GM12878 (cell line): ENCODE results near the gene SMARCA4. TPM values are rescaled to one million over a fixed set of nuclear protein-coding genes. Genes with fewer than 3 reads are reported as not detected.

ENCODE experiments used
- ATAC-seq: fragments of 200-7000 bp; cut with Tn5 transposase; 3 replicates; pipeline ENCODE4 v1.9.1; 2020; ENCODE audit warnings: mild to moderate bottlenecking, moderate library complexity
- BruUV-seq: library from RNA; stranded (reverse); fragments of 400-500 nt; replicated peaks from 2 replicates; lab custom pipeline; 2021; lab: Mats Ljungman, UMichigan
- CTCF ChIA-PET: fragments of 300-600 bp; sonication (Branson Sonifier 250); formaldehyde crosslinking; extraction: SDS; loops from one replicate; lab custom pipeline; 2021; ENCODE audit warnings: inconsistent platforms; lab: Yijun Ruan, JAX
- POLR2A ChIA-PET: fragments of 350-600 bp; formaldehyde crosslinking; extraction: SDS; loops from one replicate; lab custom pipeline; 2021; ENCODE audit warnings: inconsistent platforms; lab: Charles Lee
- RAD21 ChIA-PET: fragments of 300-600 bp; sonication (Branson Sonifier 250); formaldehyde crosslinking; loops from one replicate; lab custom pipeline; 2023; ENCODE audit warnings: antibody characterized with exemption; ENCODE audit not compliant: unreplicated experiment; lab: Charles Lee
- SMC1A ChIA-PET: fragments of 300-600 bp; sonication (Branson Sonifier 250); formaldehyde crosslinking; loops from one replicate; lab custom pipeline; 2023; ENCODE audit not compliant: unreplicated experiment, uncharacterized antibody; lab: Charles Lee
- DNase-seq: peaks from one replicate; pipeline ENCODE4 v3.0.0-alpha.2; 2011; ENCODE audit warnings: low read depth, low spot score
- FAIRE-seq: peaks from 3 replicates; lab custom pipeline; 2011; peaks lifted over from hg19 to GRCh38; lab: Jason Lieb, UNC
- H2AFZ ChIP-seq: 2 replicates; pipeline ENCODE4 v1.6.0; 2011; ENCODE audit warnings: low read depth, low read length, control low read depth; ENCODE audit not compliant: control insufficient read depth
- H3K27ac ChIP-seq: 2 replicates; pipeline ENCODE4 v1.5.1; 2011; ENCODE audit warnings: control low read depth; ENCODE audit not compliant: control insufficient read depth, insufficient read depth
- H3K27me3 ChIP-seq, 2 experiments: replicated peaks in 1 of 2; 2 replicates each; pipeline versions ENCODE4 v1.6.0 to v1.6.1; 2011; ENCODE audit warnings: low read length in 1 of 2; ENCODE audit not compliant: control insufficient read depth in 2 of 2, insufficient read depth in 2 of 2
- H3K36me3 ChIP-seq, 2 experiments: 2 replicates each; pipeline ENCODE4 v1.5.1; 2011; ENCODE audit warnings: low read length in 1 of 2; ENCODE audit not compliant: control insufficient read depth in 2 of 2, insufficient read depth in 2 of 2
- H3K4me1 ChIP-seq: 2 replicates; pipeline ENCODE4 v1.6.1; 2011; ENCODE audit warnings: mild to moderate bottlenecking, low read length, moderate library complexity, mixed read lengths; ENCODE audit not compliant: control insufficient read depth, insufficient read depth
- H3K4me2 ChIP-seq: 2 replicates; pipeline ENCODE4 v1.6.0; 2011; ENCODE audit warnings: control low read depth; ENCODE audit not compliant: control insufficient read depth, insufficient read depth
- H3K4me3 ChIP-seq: fragments of 200-600 bp; sonication (generic); 2 replicates; pipeline ENCODE4 v1.5.1; 2016
- H3K79me2 ChIP-seq: 2 replicates; pipeline ENCODE4 v1.6.0; 2011; ENCODE audit warnings: low read length; ENCODE audit not compliant: control insufficient read depth, insufficient read depth
- H3K9ac ChIP-seq: 2 replicates; pipeline ENCODE4 v1.8.0; 2011; ENCODE audit warnings: low read length, control low read depth, mixed read lengths; ENCODE audit not compliant: control insufficient read depth, insufficient read depth
- H3K9me3 ChIP-seq: replicated peaks from 3 replicates; pipeline ENCODE4 v1.5.1; 2011; ENCODE audit warnings: mild to moderate bottlenecking, low read length; ENCODE audit not compliant: control insufficient read depth, insufficient read depth
- H4K20me1 ChIP-seq: 2 replicates; pipeline ENCODE4 v1.6.0; 2011; ENCODE audit not compliant: control insufficient read depth, insufficient read depth
- BHLHE40 ChIP-seq, 2 experiments: fragments of 450-650 bp in 1 of 2; IDR thresholded peaks; 2 replicates each; pipeline ENCODE4 v1.6.1; 2011 to 2017; ENCODE audit warnings: low read depth in 2 of 2, borderline replicate concordance in 1 of 2, improper control_type of control experiment in 1 of 2, low read length in 1 of 2, mild to moderate bottlenecking in 1 of 2
- BMI1 ChIP-seq: fragments of 450-650 bp; IDR thresholded peaks from 2 replicates; pipeline ENCODE4 v1.6.1; 2016; ENCODE audit warnings: mild to moderate bottlenecking, moderate library complexity, borderline replicate concordance
- BRCA1 ChIP-seq: IDR thresholded peaks from 2 replicates; pipeline ENCODE4 v1.6.1; 2011; ENCODE audit warnings: low read depth, low read length, improper control_type of control experiment
- CBX3 ChIP-seq: fragments of 200-600 bp; sonication (generic); IDR thresholded peaks from 2 replicates; pipeline ENCODE4 v1.6.1; 2016; ENCODE audit warnings: low read depth, borderline replicate concordance
- EGR1 ChIP-seq, 2 experiments: IDR thresholded peaks; 1 replicate in 1 of 2; 2 replicates in 1 of 2; pipeline ENCODE4 v1.6.1; 2011 to 2012; ENCODE audit warnings: low read depth in 2 of 2, low read length in 2 of 2, borderline replicate concordance in 1 of 2, mild to moderate bottlenecking in 1 of 2, moderate library complexity in 1 of 2
- EZH2 ChIP-seq: IDR thresholded peaks from 2 replicates; pipeline ENCODE4 v1.6.1; 2012; ENCODE audit warnings: low read depth, mild to moderate bottlenecking, control low read depth, inconsistent platforms, low read length, borderline replicate concordance; ENCODE audit not compliant: control insufficient read depth
- HDGF ChIP-seq: fragments of 450-650 bp; IDR thresholded peaks from 2 replicates; pipeline ENCODE4 v1.6.1; 2016; ENCODE audit warnings: antibody characterized with exemption
- NR2F1 ChIP-seq: fragments of 450-650 bp; conservative IDR thresholded peaks from 2 replicates; pipeline ENCODE4 v1.6.1; 2017; ENCODE audit warnings: mild to moderate bottlenecking
- SMAD1 ChIP-seq: fragments of 450-650 bp; IDR thresholded peaks from 2 replicates; pipeline ENCODE4 v1.6.1; 2018; ENCODE audit warnings: mild to moderate bottlenecking, low read depth; ENCODE audit not compliant: partially characterized antibody
- SUPT20H ChIP-seq: IDR thresholded peaks from 2 replicates; pipeline ENCODE4 v1.6.1; 2011; ENCODE audit warnings: low read depth, mild to moderate bottlenecking, low read length, moderate library complexity, borderline replicate concordance; ENCODE audit not compliant: control insufficient read depth
- WGBS: methylation state at CpG from one replicate; pipeline ENCODE4 v1.1.6; 2016; ENCODE audit warnings: low lambda C conversion rate; ENCODE audit not compliant: insufficient replicate concordance, insufficient coverage; ENCODE audit errors: missing lambda C conversion rate; 5-methylcytosine and 5-hydroxymethylcytosine counted together
- in situ Hi-C: fragments of 300-500 bp; cut with MboI; formaldehyde crosslinking; loops from 9 replicates; pipeline ENCODE4 v1.14.3; 2018; ENCODE audit warnings: mixed read lengths
- intact Hi-C: fragments of 100-400 bp; cut with micrococcal nuclease; formaldehyde crosslinking; loops from one replicate; pipeline ENCODE4 v1.14.2; 2022; ENCODE audit not compliant: unreplicated experiment
- polyA plus RNA-seq, 11 experiments: library from polyadenylated mRNA; depleted of rRNA in 4 of 11; unstranded in 6 of 11; stranded (reverse) in 5 of 11; fragments of >200 nt; fragmentation: Nextera tagmentation in 4 of 11; fragmentation: Illumina TruSeq in 1 of 11; extraction: Ambion mirVana in 4 of 11; extraction: Trizol in 1 of 11; gene quantifications; 1 replicate in 1 of 11; 2 replicates in 10 of 11; pipeline versions ENCODE4 v1.2.1 to v1.2.3, GENCODE V29; 2011 to 2016; ENCODE audit warnings: inconsistent platforms in 2 of 11, missing spikeins in 2 of 11, low read depth in 1 of 11
- total RNA-seq, 4 experiments: library from RNA; depleted of rRNA in 3 of 4; stranded (reverse); fragments of >200 nt in 3 of 4; fragmentation: Illumina TruSeq in 1 of 4; extraction: Trizol in 1 of 4; gene quantifications; 2 replicates each; pipeline versions ENCODE4 v1.2.1 to v1.2.3, GENCODE V29; 2013 to 2021
- TF ChIP-seq, protein P1 (sequence below): fragments of 450-650 bp; formaldehyde crosslinking; IDR thresholded peaks from 2 replicates; pipeline ENCODE4 v1.5.0; 2022; ENCODE audit warnings: mild to moderate bottlenecking, missing genetic modification characterization
- TF ChIP-seq, protein P2 (sequence below): fragments of 450-650 bp; IDR thresholded peaks from 2 replicates; pipeline ENCODE4 v1.6.1; 2017; ENCODE audit warnings: antibody characterized with exemption, mild to moderate bottlenecking, moderate library complexity
- TF ChIP-seq, protein P3 (sequence below): fragments of 450-650 bp; IDR thresholded peaks from 2 replicates; pipeline ENCODE4 v1.6.1; 2017; ENCODE audit warnings: mild to moderate bottlenecking, low read depth, inconsistent platforms; ENCODE audit not compliant: poor library complexity, severe bottlenecking

Gene SMARCA4
- total and polyA plus RNA-seq, 10 of the 15 experiments (the other 5 are each of a cell fraction or from before 2014, with no cell fraction given), result 22.4 to 175 (median 57.4) TPM

DNA sequence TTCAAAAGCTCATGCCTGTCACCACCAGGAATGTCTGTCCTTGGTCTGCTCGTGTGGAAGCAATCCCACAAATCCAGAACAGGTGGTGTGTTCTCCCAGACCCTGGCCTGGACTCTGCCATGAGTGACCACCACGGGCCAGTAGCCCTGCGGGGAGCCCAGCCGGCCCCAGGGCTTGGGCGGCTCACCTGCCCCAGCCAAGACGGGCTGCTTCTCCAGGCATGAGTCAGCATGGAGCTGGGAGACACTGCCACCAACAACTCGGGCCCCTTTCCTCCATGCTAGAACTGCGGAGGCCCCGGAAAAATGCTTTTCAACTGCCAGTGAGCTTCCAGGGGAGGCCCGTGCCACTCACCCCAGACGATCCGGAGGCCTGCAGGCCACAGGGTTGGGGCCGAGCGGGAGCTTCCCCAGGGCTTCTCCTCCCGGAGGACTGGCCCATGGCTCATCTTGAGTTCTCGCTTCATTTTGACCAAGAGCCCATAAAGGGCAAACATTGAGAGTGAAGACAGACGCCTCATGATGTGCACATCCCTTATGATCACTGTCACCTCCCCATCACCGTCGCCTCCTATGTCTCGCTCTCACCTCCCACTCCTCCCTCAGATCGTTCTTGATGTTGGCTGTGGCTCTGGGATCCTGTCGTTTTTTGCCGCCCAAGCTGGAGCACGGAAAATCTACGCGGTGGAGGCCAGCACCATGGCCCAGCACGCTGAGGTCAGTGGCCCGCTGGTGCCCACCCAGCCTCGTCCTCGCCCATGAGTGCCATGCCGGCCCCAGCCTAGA is 49.1 kb upstream of the SMARCA4 start:
- no peak for FAIRE-seq
- no TSS peak for BruUV-seq
- SMC1A ChIA-PET, result interaction anchor here (1.2 kb wide), 1 partner anchor 48 kb away, joined by 3 read pairs; no protein-coding TSS in a partner anchor
- no peak for TF ChIP-seq EZH2
- TF ChIP-seq SMAD1, result no peak
- TF ChIP-seq BHLHE40 (IDR thresholded peaks at IDR 0.05; ENCODE audit: borderline replicate concordance in 1 of 2, low read depth in 2 of 2, low read length in 1 of 2), result no peak
- TF ChIP-seq NR2F1, result no peak
- no peak for TF ChIP-seq BRCA1
- TF ChIP-seq HDGF, result no peak
- no peak for TF ChIP-seq EGR1 (IDR thresholded peaks at IDR 0.05; ENCODE audit: borderline replicate concordance in 1 of 2, low read depth in 2 of 2, low read length in 2 of 2)
- TF ChIP-seq, protein P1, sequence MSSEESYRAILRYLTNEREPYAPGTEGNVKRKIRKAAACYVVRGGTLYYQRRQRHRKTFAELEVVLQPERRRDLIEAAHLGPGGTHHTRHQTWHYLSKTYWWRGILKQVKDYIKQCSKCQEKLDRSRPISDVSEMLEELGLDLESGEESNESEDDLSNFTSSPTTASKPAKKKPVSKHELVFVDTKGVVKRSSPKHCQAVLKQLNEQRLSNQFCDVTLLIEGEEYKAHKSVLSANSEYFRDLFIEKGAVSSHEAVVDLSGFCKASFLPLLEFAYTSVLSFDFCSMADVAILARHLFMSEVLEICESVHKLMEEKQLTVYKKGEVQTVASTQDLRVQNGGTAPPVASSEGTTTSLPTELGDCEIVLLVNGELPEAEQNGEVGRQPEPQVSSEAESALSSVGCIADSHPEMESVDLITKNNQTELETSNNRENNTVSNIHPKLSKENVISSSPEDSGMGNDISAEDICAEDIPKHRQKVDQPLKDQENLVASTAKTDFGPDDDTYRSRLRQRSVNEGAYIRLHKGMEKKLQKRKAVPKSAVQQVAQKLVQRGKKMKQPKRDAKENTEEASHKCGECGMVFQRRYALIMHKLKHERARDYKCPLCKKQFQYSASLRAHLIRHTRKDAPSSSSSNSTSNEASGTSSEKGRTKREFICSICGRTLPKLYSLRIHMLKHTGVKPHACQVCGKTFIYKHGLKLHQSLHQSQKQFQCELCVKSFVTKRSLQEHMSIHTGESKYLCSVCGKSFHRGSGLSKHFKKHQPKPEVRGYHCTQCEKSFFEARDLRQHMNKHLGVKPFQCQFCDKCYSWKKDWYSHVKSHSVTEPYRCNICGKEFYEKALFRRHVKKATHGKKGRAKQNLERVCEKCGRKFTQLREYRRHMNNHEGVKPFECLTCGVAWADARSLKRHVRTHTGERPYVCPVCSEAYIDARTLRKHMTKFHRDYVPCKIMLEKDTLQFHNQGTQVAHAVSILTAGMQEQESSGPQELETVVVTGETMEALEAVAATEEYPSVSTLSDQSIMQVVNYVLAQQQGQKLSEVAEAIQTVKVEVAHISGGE, result no peak
- no peak for TF ChIP-seq SUPT20H
- TF ChIP-seq CBX3, result no peak
- no peak for TF ChIP-seq BMI1
- TF ChIP-seq, protein P2, sequence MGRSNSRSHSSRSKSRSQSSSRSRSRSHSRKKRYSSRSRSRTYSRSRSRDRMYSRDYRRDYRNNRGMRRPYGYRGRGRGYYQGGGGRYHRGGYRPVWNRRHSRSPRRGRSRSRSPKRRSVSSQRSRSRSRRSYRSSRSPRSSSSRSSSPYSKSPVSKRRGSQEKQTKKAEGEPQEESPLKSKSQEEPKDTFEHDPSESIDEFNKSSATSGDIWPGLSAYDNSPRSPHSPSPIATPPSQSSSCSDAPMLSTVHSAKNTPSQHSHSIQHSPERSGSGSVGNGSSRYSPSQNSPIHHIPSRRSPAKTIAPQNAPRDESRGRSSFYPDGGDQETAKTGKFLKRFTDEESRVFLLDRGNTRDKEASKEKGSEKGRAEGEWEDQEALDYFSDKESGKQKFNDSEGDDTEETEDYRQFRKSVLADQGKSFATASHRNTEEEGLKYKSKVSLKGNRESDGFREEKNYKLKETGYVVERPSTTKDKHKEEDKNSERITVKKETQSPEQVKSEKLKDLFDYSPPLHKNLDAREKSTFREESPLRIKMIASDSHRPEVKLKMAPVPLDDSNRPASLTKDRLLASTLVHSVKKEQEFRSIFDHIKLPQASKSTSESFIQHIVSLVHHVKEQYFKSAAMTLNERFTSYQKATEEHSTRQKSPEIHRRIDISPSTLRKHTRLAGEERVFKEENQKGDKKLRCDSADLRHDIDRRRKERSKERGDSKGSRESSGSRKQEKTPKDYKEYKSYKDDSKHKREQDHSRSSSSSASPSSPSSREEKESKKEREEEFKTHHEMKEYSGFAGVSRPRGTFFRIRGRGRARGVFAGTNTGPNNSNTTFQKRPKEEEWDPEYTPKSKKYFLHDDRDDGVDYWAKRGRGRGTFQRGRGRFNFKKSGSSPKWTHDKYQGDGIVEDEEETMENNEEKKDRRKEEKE, result no peak
- TF ChIP-seq, protein P3, sequence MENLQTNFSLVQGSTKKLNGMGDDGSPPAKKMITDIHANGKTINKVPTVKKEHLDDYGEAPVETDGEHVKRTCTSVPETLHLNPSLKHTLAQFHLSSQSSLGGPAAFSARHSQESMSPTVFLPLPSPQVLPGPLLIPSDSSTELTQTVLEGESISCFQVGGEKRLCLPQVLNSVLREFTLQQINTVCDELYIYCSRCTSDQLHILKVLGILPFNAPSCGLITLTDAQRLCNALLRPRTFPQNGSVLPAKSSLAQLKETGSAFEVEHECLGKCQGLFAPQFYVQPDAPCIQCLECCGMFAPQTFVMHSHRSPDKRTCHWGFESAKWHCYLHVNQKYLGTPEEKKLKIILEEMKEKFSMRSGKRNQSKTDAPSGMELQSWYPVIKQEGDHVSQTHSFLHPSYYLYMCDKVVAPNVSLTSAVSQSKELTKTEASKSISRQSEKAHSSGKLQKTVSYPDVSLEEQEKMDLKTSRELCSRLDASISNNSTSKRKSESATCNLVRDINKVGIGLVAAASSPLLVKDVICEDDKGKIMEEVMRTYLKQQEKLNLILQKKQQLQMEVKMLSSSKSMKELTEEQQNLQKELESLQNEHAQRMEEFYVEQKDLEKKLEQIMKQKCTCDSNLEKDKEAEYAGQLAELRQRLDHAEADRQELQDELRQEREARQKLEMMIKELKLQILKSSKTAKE, result no peak

More for the DNA sequence above, 49.1 kb upstream of the SMARCA4 start:
- H3K27ac ChIP-seq, result no peak overlapping the region
- intact Hi-C loops, result no loop called here
- DNase-seq (no peak), ATAC-seq (no peak)
- no peaks in the 10 kb centered on the region for H3K9me3 ChIP-seq
- no peak overlapping the region for H3K4me3 ChIP-seq
- 95% methylated on average over 25 of the region's 31 CpGs for WGBS
- H3K4me2 ChIP-seq, result no peak overlapping the region
- in situ Hi-C loops, result no loop called here
- H3K79me2 ChIP-seq, result no peaks in the 10 kb centered on the region
- CTCF ChIA-PET, result no interaction called here
- H3K9ac ChIP-seq, result no peak overlapping the region
- RAD21 ChIA-PET, result no interaction called here
- POLR2A ChIA-PET, result interaction anchor here (0.6 kb wide), 1 partner anchor 28 kb away, joined by 7 read pairs; no protein-coding TSS in a partner anchor
- H3K36me3 ChIP-seq, result peaks cover 18 to 58% of the 10 kb centered on the region in 2 experiments
- H2AFZ ChIP-seq, result no peak overlapping the region
- H3K4me1 ChIP-seq, result no peaks in the 10 kb centered on the region
- H3K27me3 ChIP-seq, result no peaks in the 10 kb centered on the region
- no peaks in the 10 kb centered on the region for H4K20me1 ChIP-seq
